SH-SY5Y (cell line): ENCODE measurements around the gene CMC4.

ENCODE experiments used
- GATA2 ChIP-seq: IDR thresholded peaks from 2 replicates; pipeline ENCODE4 v1.6.1; 2011; ENCODE audit warnings: mild to moderate bottlenecking, low read depth, low read length
- GATA3 ChIP-seq: IDR thresholded peaks from 2 replicates; pipeline ENCODE4 v1.6.1; 2011; ENCODE audit warnings: low read depth, mild to moderate bottlenecking, low read length, moderate library complexity

- TF ChIP-seq GATA2 (no peak), GATA3 (no peak)
These were observed 43.3 kb downstream of the CMC4 start for GRCh38 chrX:155027509-155028066.
